PFSK-1 (cell line): ENCODE results near the gene XAGE1B.
"Not testable (repeated sequence)": the region's sequence is repeated elsewhere in the genome, so short reads cannot be mapped to it uniquely, and the experiment has no call there.

Experiments used
- FOXP2 ChIP-seq: optimal IDR thresholded peaks from 2 replicates; pipeline ENCODE3; 2011; ENCODE audit warnings: borderline replicate concordance, control low read depth, inconsistent platforms; ENCODE audit not compliant: insufficient read depth; ENCODE audit errors: extremely low read length, extremely low read depth
- POLR2AphosphoS5 ChIP-seq: IDR thresholded peaks from 2 replicates; pipeline ENCODE4 v1.6.1; 2012; ENCODE audit warnings: low read depth, mild to moderate bottlenecking, control low read depth, low read length, moderate library complexity
- SIN3A ChIP-seq: IDR thresholded peaks from 2 replicates; pipeline ENCODE4 v1.6.1; 2012; ENCODE audit warnings: mild to moderate bottlenecking, low read length, moderate library complexity, borderline replicate concordance; ENCODE audit not compliant: insufficient read depth

XAGE1B gene

DNA sequence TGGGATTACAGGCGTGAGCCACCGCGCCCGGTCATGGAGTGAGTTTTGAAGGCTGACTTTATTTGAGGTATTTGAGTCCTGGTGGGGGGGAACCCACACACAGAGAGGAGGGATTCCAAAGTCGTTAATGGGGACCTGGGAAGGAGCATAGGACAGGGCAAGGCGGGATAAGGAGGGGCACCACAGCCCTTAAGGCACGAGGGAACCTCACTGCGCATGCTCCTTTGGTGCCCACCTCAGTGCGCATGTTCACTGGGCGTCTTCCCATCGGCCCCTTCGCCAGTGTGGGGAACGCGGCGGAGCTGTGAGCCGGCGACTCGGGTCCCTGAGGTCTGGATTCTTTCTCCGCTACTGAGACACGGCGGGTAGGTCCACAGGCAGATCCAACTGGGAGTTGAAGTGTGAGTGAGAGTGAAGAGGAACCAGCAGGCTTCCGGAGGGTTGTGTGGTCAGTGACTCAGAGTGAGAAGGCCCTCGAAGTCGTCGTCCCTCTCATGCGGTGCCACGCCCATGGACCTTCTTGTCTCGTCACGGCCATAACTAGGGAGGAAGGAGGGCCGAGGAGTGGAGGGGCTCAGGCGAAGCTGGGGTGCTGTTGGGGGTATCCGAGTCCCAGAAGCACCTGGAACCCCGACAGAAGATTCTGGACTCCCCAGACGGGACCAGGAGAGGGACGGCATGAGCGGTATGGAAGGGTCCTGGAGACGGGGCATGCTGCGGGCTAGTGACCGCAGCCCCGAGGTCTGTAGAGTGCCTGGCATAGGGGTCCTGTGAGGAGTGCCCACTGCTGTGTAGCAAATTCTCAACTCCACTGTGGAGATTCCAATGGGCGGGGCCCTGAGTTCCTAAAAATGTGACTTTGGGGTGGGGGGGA is 21.1 kb downstream of the XAGE1B start, which contains the start of gene XAGE1A:
Gene XAGE1A (plus strand): TSS at position 264 of the 874 bp plus-strand sequence. CDS start 1,554 bp downstream, outside the sequence.
- not testable (repeated sequence) for TF ChIP-seq POLR2AphosphoS5, FOXP2, SIN3A
